GM23338 (cell line): Measurements from ENCODE around the gene ISY1. TPM values are rescaled to one million over a fixed set of nuclear protein-coding genes. Genes with fewer than 3 reads are reported as not detected.
A peak's percentile ranks its signal among the peaks of the same experiment; 100 is the strongest.
"Not testable (repeated sequence)": the region's sequence is repeated elsewhere in the genome, so short reads cannot be mapped to it uniquely, and the experiment has no call there.

Experiments
- ATAC-seq: fragments of 200-7000 bp; cut with Tn5 transposase; 3 replicates; pipeline ENCODE4 v1.9.1; 2020
- DNase-seq: peaks from one replicate; pipeline ENCODE4 v3.0.0-alpha.2; 2015; ENCODE audit warnings: low spot score
- H2AFZ ChIP-seq: fragments of 200-600 bp; sonication (generic); 2 replicates; pipeline ENCODE4 v1.8.0; 2016; ENCODE audit warnings: antibody characterized with exemption, mild to moderate bottlenecking, moderate library complexity
- H3F3A ChIP-seq: fragments of 200-600 bp; sonication (generic); replicated peaks from 2 replicates; pipeline ENCODE4 v1.8.0; 2017; ENCODE audit warnings: antibody characterized with exemption, mixed run types, low read depth
- H3K27ac ChIP-seq: fragments of 200-600 bp; sonication (generic); 2 replicates; pipeline ENCODE4 v1.6.1; 2016; ENCODE audit warnings: low read depth
- H3K27me3 ChIP-seq: fragments of 200-600 bp; sonication (generic); 2 replicates; pipeline ENCODE4 v1.8.0; 2016; ENCODE audit warnings: mild to moderate bottlenecking, mixed run types, moderate library complexity; ENCODE audit not compliant: insufficient read depth
- H3K36me3 ChIP-seq: fragments of 200-600 bp; sonication (generic); 2 replicates; pipeline ENCODE4 v1.8.0; 2016; ENCODE audit warnings: mild to moderate bottlenecking; ENCODE audit not compliant: insufficient read depth
- H3K4me1 ChIP-seq: fragments of 200-600 bp; sonication (generic); 2 replicates; pipeline ENCODE4 v1.8.0; 2016; ENCODE audit warnings: mild to moderate bottlenecking, moderate library complexity; ENCODE audit not compliant: insufficient read depth
- H3K4me2 ChIP-seq: fragments of 200-600 bp; sonication (generic); 2 replicates; pipeline ENCODE4 v1.7.1; 2017; ENCODE audit warnings: mixed run types
- H3K4me3 ChIP-seq: fragments of 200-600 bp; sonication (generic); 2 replicates; pipeline ENCODE4 v1.6.1; 2016; ENCODE audit warnings: mixed run types
- H3K79me2 ChIP-seq: fragments of 200-600 bp; sonication (generic); replicated peaks from 2 replicates; pipeline ENCODE4 v1.8.0; 2017; ENCODE audit warnings: mild to moderate bottlenecking; ENCODE audit not compliant: insufficient read depth
- H3K9me2 ChIP-seq: fragments of 200-600 bp; sonication (generic); 2 replicates; pipeline ENCODE4 v1.8.0; 2017; ENCODE audit not compliant: insufficient read depth
- H4K20me1 ChIP-seq: fragments of 200-600 bp; sonication (generic); replicated peaks from 2 replicates; pipeline ENCODE4 v1.8.0; 2017; ENCODE audit warnings: mild to moderate bottlenecking; ENCODE audit not compliant: insufficient read depth
- H3K27ac Mint-ChIP-seq: 2 replicates; pipeline ENCODE4 v1.8.0; 2020; ENCODE audit warnings: inconsistent platforms, mild to moderate bottlenecking, moderate library complexity, mixed read lengths
- H3K27me3 Mint-ChIP-seq: 3 replicates; pipeline ENCODE4 v1.8.0; 2022; ENCODE audit warnings: low read depth, mild to moderate bottlenecking, moderate library complexity, mixed read lengths, inconsistent platforms; ENCODE audit not compliant: insufficient read depth, poor library complexity
- H3K36me3 Mint-ChIP-seq: 3 replicates; pipeline ENCODE4 v1.8.0; 2021; ENCODE audit warnings: low read depth, mild to moderate bottlenecking, inconsistent platforms, moderate library complexity, mixed read lengths
- H3K4me1 Mint-ChIP-seq: 3 replicates; pipeline ENCODE4 v1.8.0; 2020; ENCODE audit warnings: mild to moderate bottlenecking, inconsistent platforms, mixed read lengths
- H3K4me3 Mint-ChIP-seq: 3 replicates; pipeline ENCODE4 v1.8.0; 2021; ENCODE audit warnings: moderate library complexity, mild to moderate bottlenecking, inconsistent platforms, mixed read lengths
- H3K9me3 Mint-ChIP-seq: 3 replicates; pipeline ENCODE4 v1.8.0; 2020; ENCODE audit warnings: moderate library complexity, mild to moderate bottlenecking, inconsistent platforms, mixed read lengths
- STAT1 ChIP-seq: IDR thresholded peaks from one replicate; pipeline ENCODE4 v1.6.1; 2016; ENCODE audit warnings: antibody characterized with exemption; ENCODE audit not compliant: unreplicated experiment
- ZNF114 ChIP-seq: fragments of 250-450 bp; sonication (Bioruptor Pico); IDR thresholded peaks from 2 replicates; pipeline ENCODE4 v1.5.0; 2020; ENCODE audit warnings: mild to moderate bottlenecking, moderate library complexity
- polyA plus RNA-seq: library from polyadenylated mRNA; unstranded; fragments of >200 nt; fragmentation: Nextera tagmentation; extraction: Ambion mirVana; gene quantifications from 2 replicates; pipeline ENCODE4 v1.2.1, GENCODE V29; 2016
- total RNA-seq: library from RNA; depleted of rRNA; stranded (reverse); fragments of >200 nt; shearing (Covaris generic); gene quantifications from 2 replicates; pipeline ENCODE4 v1.2.3, GENCODE V29; 2014
- TF ChIP-seq, protein P1 (sequence below), 2 experiments: fragments of 200-600 bp in 1 of 2; sonication (generic) in 1 of 2; conservative IDR thresholded peaks; 2 replicates each; pipeline versions ENCODE4 v1.5.1 to v1.6.1; 2016 to 2017; ENCODE audit warnings: antibody characterized with exemption in 2 of 2, low read depth in 2 of 2, mild to moderate bottlenecking in 2 of 2, moderate library complexity in 1 of 2
- TF ChIP-seq, protein P2 (sequence below): IDR thresholded peaks from one replicate; pipeline ENCODE4 v1.6.1; 2018; ENCODE audit warnings: antibody characterized with exemption; ENCODE audit not compliant: unreplicated experiment

ISY1 gene
- total and polyA plus RNA-seq, 2 experiments from 2014 or later = 11.3 to 23.6 TPM

DNA sequence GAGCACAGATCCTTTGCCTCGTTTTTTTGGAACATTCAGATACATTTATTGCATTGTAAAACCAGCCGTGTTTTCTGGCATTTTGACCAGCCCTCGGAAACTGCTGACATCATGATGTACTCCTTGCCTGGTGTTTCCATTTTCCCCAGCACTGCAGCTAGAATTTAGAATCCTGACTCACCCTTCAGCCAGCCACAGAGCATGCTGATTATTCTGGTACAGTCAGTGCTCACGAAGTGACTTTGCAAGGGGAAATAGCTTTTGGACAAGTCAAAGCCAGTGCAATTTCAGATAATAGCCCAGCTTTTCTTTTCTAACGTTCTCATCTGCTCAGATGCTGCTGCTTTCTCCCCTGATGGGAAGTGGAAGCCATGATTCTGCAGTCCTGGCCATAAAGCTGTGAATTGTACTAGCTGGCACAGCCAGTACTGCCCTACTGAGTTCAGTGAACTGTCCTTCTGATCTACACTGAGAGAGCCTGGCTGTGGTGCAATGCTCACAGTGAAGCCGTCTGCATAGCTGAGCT lies 34.9 kb upstream of the ISY1 start (continued):
- TF ChIP-seq, protein P1, sequence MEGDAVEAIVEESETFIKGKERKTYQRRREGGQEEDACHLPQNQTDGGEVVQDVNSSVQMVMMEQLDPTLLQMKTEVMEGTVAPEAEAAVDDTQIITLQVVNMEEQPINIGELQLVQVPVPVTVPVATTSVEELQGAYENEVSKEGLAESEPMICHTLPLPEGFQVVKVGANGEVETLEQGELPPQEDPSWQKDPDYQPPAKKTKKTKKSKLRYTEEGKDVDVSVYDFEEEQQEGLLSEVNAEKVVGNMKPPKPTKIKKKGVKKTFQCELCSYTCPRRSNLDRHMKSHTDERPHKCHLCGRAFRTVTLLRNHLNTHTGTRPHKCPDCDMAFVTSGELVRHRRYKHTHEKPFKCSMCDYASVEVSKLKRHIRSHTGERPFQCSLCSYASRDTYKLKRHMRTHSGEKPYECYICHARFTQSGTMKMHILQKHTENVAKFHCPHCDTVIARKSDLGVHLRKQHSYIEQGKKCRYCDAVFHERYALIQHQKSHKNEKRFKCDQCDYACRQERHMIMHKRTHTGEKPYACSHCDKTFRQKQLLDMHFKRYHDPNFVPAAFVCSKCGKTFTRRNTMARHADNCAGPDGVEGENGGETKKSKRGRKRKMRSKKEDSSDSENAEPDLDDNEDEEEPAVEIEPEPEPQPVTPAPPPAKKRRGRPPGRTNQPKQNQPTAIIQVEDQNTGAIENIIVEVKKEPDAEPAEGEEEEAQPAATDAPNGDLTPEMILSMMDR (conservative IDR thresholded peaks at IDR 0.05; ENCODE audit: low read depth in 2 of 2) = no peak
- TF ChIP-seq STAT1 = no peak

DNA sequence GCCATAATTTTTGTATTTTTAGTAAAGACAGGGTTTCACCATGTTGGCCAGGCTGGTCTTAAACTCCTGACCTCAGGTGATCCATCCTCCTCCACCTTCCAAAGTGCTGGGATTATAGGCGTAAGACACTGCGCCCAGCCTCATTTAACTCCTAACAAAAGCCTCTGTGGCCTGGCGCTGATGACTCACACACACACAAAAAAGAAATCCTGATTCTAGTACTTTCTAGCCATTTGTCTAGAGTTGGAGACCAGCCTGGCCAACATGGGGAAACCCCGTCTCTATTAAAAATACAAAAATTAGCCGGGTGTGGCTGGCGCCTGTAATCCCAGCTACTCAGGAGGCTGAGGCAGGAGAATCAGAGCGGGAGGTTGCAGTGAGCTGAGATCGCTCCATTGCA lies 28.9 kb upstream of the ISY1 start:
- not testable (repeated sequence) for H3K4me3 Mint-ChIP-seq, DNase-seq, H3K27ac Mint-ChIP-seq

DNA sequence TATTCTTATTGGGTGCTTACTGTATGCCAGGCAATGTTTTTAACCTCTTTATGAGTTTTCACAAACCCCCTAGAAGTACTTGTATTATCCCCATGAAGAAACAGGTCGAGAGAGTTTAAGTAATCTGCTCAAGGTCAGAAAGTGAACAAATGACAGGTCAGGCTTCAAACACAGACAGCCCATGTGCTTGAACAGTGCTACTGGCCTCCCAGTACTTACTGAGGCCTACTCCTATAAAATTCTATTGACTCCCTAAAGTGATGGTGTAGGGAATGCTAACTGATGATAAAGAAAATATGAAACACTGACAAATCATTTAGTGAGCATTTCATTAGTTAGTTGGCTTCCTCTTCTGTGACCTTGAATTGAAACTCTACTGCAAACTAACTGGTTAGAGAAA lies 27.0 kb upstream of the ISY1 start:
- Histone ChIP-seq H3K79me2 (peaks cover 20% of the 10 kb centered on the region), H3K9me2 (no peaks in the 10 kb centered on the region), H3K4me1 (peaks cover 8% of the 10 kb centered on the region), H3K27ac (peak overlapping the region; percentile 42; the same call in 1 of the 2 replicates), H3K4me2 (no peak overlapping the region), H4K20me1 (no peaks in the 10 kb centered on the region), H2AFZ (no peak overlapping the region), H3K27me3 (no peaks in the 10 kb centered on the region), H3K36me3 (no peaks in the 10 kb centered on the region), H3F3A (0 out of 2 replicates have a peak, but pooled peaks cover 3% of the 10 kb centered on the region), H3K4me3 (no peak overlapping the region)
- Mint-ChIP-seq H3K4me3 (no peak overlapping the region), H3K36me3 (peaks cover 4% of the 10 kb centered on the region), H3K27ac (no peak overlapping the region), H3K27me3 (peaks cover 8% of the 10 kb centered on the region), H3K9me3 (0 out of 3 replicates have a peak, but pooled peaks cover 2% of the 10 kb centered on the region), H3K4me1 (peaks cover 2% of the 10 kb centered on the region; the same call in 1 of the 3 replicates)
- DNase-seq = no peak
- TF ChIP-seq, protein P2, sequence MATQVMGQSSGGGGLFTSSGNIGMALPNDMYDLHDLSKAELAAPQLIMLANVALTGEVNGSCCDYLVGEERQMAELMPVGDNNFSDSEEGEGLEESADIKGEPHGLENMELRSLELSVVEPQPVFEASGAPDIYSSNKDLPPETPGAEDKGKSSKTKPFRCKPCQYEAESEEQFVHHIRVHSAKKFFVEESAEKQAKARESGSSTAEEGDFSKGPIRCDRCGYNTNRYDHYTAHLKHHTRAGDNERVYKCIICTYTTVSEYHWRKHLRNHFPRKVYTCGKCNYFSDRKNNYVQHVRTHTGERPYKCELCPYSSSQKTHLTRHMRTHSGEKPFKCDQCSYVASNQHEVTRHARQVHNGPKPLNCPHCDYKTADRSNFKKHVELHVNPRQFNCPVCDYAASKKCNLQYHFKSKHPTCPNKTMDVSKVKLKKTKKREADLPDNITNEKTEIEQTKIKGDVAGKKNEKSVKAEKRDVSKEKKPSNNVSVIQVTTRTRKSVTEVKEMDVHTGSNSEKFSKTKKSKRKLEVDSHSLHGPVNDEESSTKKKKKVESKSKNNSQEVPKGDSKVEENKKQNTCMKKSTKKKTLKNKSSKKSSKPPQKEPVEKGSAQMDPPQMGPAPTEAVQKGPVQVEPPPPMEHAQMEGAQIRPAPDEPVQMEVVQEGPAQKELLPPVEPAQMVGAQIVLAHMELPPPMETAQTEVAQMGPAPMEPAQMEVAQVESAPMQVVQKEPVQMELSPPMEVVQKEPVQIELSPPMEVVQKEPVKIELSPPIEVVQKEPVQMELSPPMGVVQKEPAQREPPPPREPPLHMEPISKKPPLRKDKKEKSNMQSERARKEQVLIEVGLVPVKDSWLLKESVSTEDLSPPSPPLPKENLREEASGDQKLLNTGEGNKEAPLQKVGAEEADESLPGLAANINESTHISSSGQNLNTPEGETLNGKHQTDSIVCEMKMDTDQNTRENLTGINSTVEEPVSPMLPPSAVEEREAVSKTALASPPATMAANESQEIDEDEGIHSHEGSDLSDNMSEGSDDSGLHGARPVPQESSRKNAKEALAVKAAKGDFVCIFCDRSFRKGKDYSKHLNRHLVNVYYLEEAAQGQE = no peak
- no peak for TF ChIP-seq ZNF114 (CRISPR knock-in tag)
- no peak for ATAC-seq

More for the DNA sequence above, 28.9 kb upstream of the ISY1 start:
- not testable (repeated sequence) for H3K9me2 ChIP-seq, H3K36me3 Mint-ChIP-seq, H3K79me2 ChIP-seq, H4K20me1 ChIP-seq, H3K27me3 Mint-ChIP-seq, H3K4me2 ChIP-seq, H3K27me3 ChIP-seq, H3K36me3 ChIP-seq, ATAC-seq, H3K4me1 Mint-ChIP-seq, H2AFZ ChIP-seq, H3F3A ChIP-seq, H3K4me3 ChIP-seq, H3K4me1 ChIP-seq, H3K9me3 Mint-ChIP-seq, H3K27ac ChIP-seq
